Fibroblast of lung (primary cell): ENCODE measurements around the gene HPS1. TPM values are rescaled to one million over a fixed set of nuclear protein-coding genes. Genes with fewer than 3 reads are reported as not detected.

Source experiments
- DNase-seq, 2 donors: peaks; one replicate each; pipeline versions ENCODE4 v3.0.0 to v3.0.0-alpha.2; 2010; ENCODE audit warnings: low read depth in 2 of 2
- H2AFZ ChIP-seq: 2 replicates; pipeline ENCODE4 v1.5.1; 2012; ENCODE audit warnings: low read length, control low read depth, inconsistent platforms
- H3K27ac ChIP-seq: 2 replicates; pipeline ENCODE4 v1.5.1; 2011; ENCODE audit warnings: low read length, control low read depth; ENCODE audit not compliant: insufficient read depth
- H3K27me3 ChIP-seq: 2 replicates; pipeline ENCODE4 v1.5.1; 2011; ENCODE audit warnings: mild to moderate bottlenecking, low read length; ENCODE audit not compliant: control insufficient read depth, insufficient read depth
- H3K36me3 ChIP-seq: 2 replicates; pipeline ENCODE4 v1.5.1; 2011; ENCODE audit warnings: low read length; ENCODE audit not compliant: control insufficient read depth, insufficient read depth
- H3K4me1 ChIP-seq: 2 replicates; pipeline ENCODE4 v1.5.1; 2011; ENCODE audit warnings: low read length; ENCODE audit not compliant: control insufficient read depth, insufficient read depth; ENCODE audit errors: extremely low read depth
- H3K4me2 ChIP-seq: 2 replicates; pipeline ENCODE4 v1.5.1; 2011; ENCODE audit warnings: low read length, control low read depth; ENCODE audit not compliant: insufficient read depth; ENCODE audit errors: extremely low read depth
- H3K4me3 ChIP-seq, 4 experiments: fragments of 200-600 bp in 1 of 4; sonication (generic) in 1 of 4; replicated peaks in 1 of 4; 2 replicates each; pipeline ENCODE4 v1.5.1; 2011 to 2016; ENCODE audit warnings: low read length in 4 of 4, low read depth in 3 of 4, mild to moderate bottlenecking in 3 of 4, control low read depth in 2 of 4, inconsistent platforms in 1 of 4, mixed read lengths in 1 of 4; ENCODE audit not compliant: insufficient read depth in 1 of 4; ENCODE audit errors: control extremely low read depth in 1 of 4
- H3K79me2 ChIP-seq: 2 replicates; pipeline ENCODE4 v1.5.1; 2012; ENCODE audit warnings: mild to moderate bottlenecking, low read length, inconsistent platforms; ENCODE audit not compliant: control insufficient read depth, insufficient read depth
- H3K9ac ChIP-seq: 2 replicates; pipeline ENCODE4 v1.5.1; 2011; ENCODE audit warnings: mild to moderate bottlenecking, low read length, control low read depth; ENCODE audit not compliant: insufficient read depth
- H3K9me3 ChIP-seq: 2 replicates; pipeline ENCODE4 v1.5.1; 2012; ENCODE audit warnings: low read depth, low read length; ENCODE audit not compliant: control insufficient read depth, insufficient read depth
- H4K20me1 ChIP-seq: 2 replicates; pipeline ENCODE4 v1.5.1; 2011; ENCODE audit warnings: low read length; ENCODE audit not compliant: control insufficient read depth, insufficient read depth; ENCODE audit errors: extremely low read depth
- EZH2 ChIP-seq: IDR thresholded peaks from 2 replicates; pipeline ENCODE4 v1.5.1; 2012; ENCODE audit warnings: low read length, control low read depth, mild to moderate bottlenecking; ENCODE audit errors: missing control alignments
- polyA plus RNA-seq, 2 donors: library from polyadenylated mRNA; depleted of rRNA in 1 of 2; stranded (reverse) in 1 of 2; unstranded in 1 of 2; fragments of >200 nt; gene quantifications; 2 replicates each; pipeline ENCODE4 v1.2.1, GENCODE V29; 2011 to 2012; ENCODE audit warnings: missing spikeins in 1 of 2
- total RNA-seq: library from RNA; depleted of rRNA; stranded (reverse); fragments of >200 nt; gene quantifications from 2 replicates; pipeline ENCODE4 v1.2.1, GENCODE V29; 2014
- TF ChIP-seq, protein P1 (sequence below), 2 donors: IDR thresholded peaks in 1 of 2; conservative IDR thresholded peaks in 1 of 2; 1 replicate in 1 of 2; 2 replicates in 1 of 2; pipeline ENCODE4 v1.5.1; 2011 to 2012; ENCODE audit warnings: low read length in 2 of 2, control low read depth in 1 of 2, inconsistent platforms in 1 of 2, low read depth in 1 of 2, mild to moderate bottlenecking in 1 of 2

Gene HPS1
- total and polyA plus RNA-seq, 2 donors (not counting 1 experiment from before 2014, with no cell fraction given) = 44.6 to 58.1 TPM

DNA sequence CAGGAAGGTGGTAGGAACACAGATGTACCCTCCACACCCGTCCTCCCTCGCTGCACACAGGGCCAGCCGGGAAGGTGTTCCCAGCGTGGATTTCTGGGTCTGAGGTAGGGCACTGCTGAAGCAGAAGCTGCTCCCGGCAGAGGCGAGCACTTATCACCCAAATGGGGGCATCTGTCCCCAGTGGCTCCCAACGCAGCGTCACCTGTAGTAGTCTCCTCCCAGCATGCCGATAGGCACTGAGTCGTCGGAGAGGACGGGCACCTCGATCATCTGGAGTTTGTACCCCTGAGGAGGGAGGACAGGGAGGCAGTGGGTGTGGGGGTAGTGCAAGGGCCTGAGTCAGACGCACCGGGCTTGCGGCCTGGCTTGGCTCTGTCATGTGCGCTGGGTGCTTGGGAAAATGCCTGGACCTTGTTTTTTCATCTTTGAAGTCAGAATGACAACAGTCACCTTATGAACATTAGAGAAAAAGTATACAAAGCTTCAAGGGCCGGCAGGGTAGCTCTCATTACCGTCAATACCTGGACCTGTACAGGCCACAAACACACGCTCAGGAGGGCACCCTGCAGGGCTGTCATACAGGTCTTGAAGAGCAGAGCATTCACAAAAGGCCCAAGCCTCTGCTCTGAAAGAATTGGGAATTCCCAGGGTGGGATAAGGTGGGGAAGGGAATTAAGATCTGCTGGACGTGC is 28.6 kb downstream of the HPS1 start:
- no peaks in the 10 kb centered on the region for H3K27me3 ChIP-seq
- no peak overlapping the region for H3K4me3 ChIP-seq
- no peaks in the 10 kb centered on the region for H3K9me3 ChIP-seq
- no peak overlapping the region for H3K27ac ChIP-seq
- TF ChIP-seq EZH2 = no peak
- TF ChIP-seq, protein P1, sequence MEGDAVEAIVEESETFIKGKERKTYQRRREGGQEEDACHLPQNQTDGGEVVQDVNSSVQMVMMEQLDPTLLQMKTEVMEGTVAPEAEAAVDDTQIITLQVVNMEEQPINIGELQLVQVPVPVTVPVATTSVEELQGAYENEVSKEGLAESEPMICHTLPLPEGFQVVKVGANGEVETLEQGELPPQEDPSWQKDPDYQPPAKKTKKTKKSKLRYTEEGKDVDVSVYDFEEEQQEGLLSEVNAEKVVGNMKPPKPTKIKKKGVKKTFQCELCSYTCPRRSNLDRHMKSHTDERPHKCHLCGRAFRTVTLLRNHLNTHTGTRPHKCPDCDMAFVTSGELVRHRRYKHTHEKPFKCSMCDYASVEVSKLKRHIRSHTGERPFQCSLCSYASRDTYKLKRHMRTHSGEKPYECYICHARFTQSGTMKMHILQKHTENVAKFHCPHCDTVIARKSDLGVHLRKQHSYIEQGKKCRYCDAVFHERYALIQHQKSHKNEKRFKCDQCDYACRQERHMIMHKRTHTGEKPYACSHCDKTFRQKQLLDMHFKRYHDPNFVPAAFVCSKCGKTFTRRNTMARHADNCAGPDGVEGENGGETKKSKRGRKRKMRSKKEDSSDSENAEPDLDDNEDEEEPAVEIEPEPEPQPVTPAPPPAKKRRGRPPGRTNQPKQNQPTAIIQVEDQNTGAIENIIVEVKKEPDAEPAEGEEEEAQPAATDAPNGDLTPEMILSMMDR (conservative IDR thresholded peaks at IDR 0.05 in 1 of 2, IDR thresholded peaks at IDR 0.05 in 1 of 2; ENCODE audit: low read depth in 1 of 2, low read length in 2 of 2) = no peak
- H2AFZ ChIP-seq = no peak overlapping the region
- no peak overlapping the region for H3K4me2 ChIP-seq
- no peak for DNase-seq
- H3K9ac ChIP-seq = no peak overlapping the region
- no peaks in the 10 kb centered on the region for H4K20me1 ChIP-seq
- H3K4me1 ChIP-seq = peaks cover 3% of the 10 kb centered on the region
- peaks cover 9% of the 10 kb centered on the region for H3K36me3 ChIP-seq
- H3K79me2 ChIP-seq = peaks cover 9% of the 10 kb centered on the region

DNA sequence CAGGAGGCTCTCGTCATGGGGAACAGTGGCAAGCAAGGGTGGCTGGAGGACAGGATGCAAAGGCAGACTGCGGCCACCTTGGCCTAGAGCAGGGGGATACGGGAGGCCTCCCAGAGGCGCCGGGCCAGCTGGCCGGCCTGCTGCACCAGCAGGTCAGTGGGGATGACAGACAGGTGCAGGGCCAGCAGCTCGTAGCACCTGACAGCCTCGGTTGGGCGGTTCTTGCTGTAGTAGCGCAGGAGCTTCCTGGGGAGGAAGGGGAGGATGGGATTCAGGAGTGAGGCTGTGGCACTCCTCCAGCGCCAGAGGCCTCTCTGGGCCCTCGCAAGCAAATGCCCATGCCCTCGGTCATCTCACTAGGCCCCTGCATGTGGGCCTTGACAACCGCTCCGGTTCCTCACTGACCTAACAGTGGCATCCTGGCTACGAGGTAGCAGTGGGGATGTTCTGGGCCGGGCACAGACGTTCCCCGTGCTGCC is 29.2 kb downstream of the HPS1 start:
- Histone ChIP-seq H3K9ac (no peak overlapping the region), H2AFZ (no peak overlapping the region), H3K9me3 (no peaks in the 10 kb centered on the region), H3K36me3 (peaks cover 9% of the 10 kb centered on the region), H3K27ac (no peak overlapping the region), H4K20me1 (no peaks in the 10 kb centered on the region), H3K4me1 (peaks cover 3% of the 10 kb centered on the region), H3K79me2 (peaks cover 11% of the 10 kb centered on the region), H3K4me3 (no peak overlapping the region), H3K4me2 (no peak overlapping the region), H3K27me3 (no peaks in the 10 kb centered on the region)
- no peak for DNase-seq
- no peak for TF ChIP-seq EZH2
- TF ChIP-seq, protein P1 (conservative IDR thresholded peaks at IDR 0.05 in 1 of 2, IDR thresholded peaks at IDR 0.05 in 1 of 2; ENCODE audit: low read depth in 1 of 2, low read length in 2 of 2) = no peak

DNA sequence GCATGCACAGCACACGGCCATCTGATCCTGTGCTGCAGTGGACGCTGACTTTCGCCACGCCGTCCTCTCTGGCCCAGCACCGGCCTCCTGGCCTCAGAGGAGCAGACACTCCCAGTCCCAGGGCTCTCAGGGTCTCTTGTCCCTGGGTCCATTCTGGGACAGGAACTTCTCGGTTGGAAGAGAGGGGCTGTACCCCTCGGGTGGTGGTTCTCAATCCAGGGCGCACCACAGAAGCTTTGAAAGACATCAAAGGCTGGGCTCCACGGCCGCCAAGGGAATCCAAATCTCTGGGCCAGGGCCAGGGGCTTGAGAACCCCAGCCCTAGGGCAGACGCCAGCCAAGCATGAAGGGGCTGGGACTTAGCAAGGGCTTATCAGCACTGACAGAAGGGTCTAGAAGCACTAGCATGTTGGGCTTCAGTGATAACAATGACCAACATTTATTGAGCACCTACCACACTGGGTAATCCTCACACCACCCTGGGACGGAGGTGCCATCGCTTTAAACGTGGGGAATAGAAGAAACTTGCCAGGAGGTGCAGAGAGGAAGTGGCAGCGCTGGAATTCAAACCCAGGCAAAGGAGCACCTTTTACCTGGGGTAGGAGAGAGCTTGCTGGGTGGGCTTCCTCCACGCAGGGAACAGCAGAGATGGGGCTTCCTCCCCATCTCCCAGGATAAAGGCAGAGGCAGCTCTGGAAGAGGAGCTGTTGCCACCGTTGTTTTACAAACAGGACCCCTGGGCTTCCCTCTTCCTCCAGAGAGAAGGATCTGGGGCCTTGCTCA is 29.9 kb downstream of the HPS1 start:
- H3K27ac ChIP-seq = no peak overlapping the region
- H3K79me2 ChIP-seq = peaks cover 11% of the 10 kb centered on the region
- H2AFZ ChIP-seq = no peak overlapping the region
- H3K9me3 ChIP-seq = no peaks in the 10 kb centered on the region
- H3K4me3 ChIP-seq = no peak overlapping the region
- no peak overlapping the region for H3K9ac ChIP-seq
- peaks cover 5% of the 10 kb centered on the region for H3K36me3 ChIP-seq
- no peak for DNase-seq
- peaks cover 8% of the 10 kb centered on the region for H3K4me1 ChIP-seq
- no peak overlapping the region for H3K4me2 ChIP-seq
- no peaks in the 10 kb centered on the region for H4K20me1 ChIP-seq
- no peaks in the 10 kb centered on the region for H3K27me3 ChIP-seq
- no peak for TF ChIP-seq EZH2
- TF ChIP-seq, protein P1 (conservative IDR thresholded peaks at IDR 0.05 in 1 of 2, IDR thresholded peaks at IDR 0.05 in 1 of 2; ENCODE audit: low read depth in 1 of 2, low read length in 2 of 2) = no peak
